ENCODE measurements around the gene KANSL1.

- TF ChIP-seq CTCF (IDR thresholded peaks at IDR 0.05) (no peak), POLR2A (IDR thresholded peaks at IDR 0.05) (no peak)
These were observed 120.2 kb downstream of the KANSL1 start for GRCh38 chr17:46072998-46073397.

Data from vagina (tissue), 2 donors.